Measurements from ENCODE around the gene ANTXR1. TPM values are rescaled to one million over a fixed set of nuclear protein-coding genes. Genes with fewer than 3 reads are reported as not detected.

Gene ANTXR1
- polyA plus RNA-seq, 1 experiment: 87.1 TPM

DNA sequence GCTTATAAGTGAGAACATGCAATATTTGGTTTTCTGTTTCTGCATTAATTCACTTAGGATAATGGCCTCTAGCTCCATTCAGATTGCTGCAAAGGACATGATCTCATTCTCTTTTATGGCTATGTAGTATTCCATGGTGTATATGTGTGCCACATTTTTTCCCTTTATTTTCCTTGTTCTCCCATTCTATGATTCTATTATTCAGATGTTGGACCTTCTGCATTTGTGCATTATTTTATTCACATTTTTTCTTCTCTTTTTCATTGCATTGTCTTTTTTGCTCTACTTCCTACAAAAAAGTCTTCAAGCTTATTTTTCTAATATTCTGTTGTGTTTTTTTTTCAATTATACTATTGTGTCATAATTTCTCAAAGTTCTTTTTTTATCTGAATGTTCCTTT, 11.1 kb upstream of the ANTXR1 start:
- Histone ChIP-seq H3K27me3 (ENCODE audit: control insufficient read depth, insufficient read depth, low read length) (no peaks in the 10 kb centered on the region), H3K4me3 (ENCODE audit: low read depth, low read length) (no peak overlapping the region), H3K36me3 (ENCODE audit: control insufficient read depth, insufficient read depth, low read length) (no peaks in the 10 kb centered on the region)
- DNase-seq (ENCODE audit: low read depth): no peak
- TF ChIP-seq CTCF (IDR thresholded peaks at IDR 0.05; ENCODE audit: insufficient read depth, low read depth, low read length): no peak
- POLR2A ChIA-PET: no interaction called here
- CTCF ChIA-PET: interaction anchor here (1.4 kb wide), 1 partner anchor 11 kb away, joined by 3 read pairs; the partner anchor contains the start of gene ANTXR1

GRCh38 chr2:69003731-69004130, 9.2 kb upstream of the ANTXR1 start:
- no peak for TF ChIP-seq CTCF (IDR thresholded peaks at IDR 0.05; ENCODE audit: insufficient read depth, low read depth, low read length)
- no peaks in the 10 kb centered on the region for H3K36me3 ChIP-seq (ENCODE audit: control insufficient read depth, insufficient read depth, low read length)
- POLR2A ChIA-PET: no interaction called here
- DNase-seq (ENCODE audit: low read depth): no peak
- no peak overlapping the region for H3K4me3 ChIP-seq (ENCODE audit: low read depth, low read length)
- H3K27me3 ChIP-seq (ENCODE audit: control insufficient read depth, insufficient read depth, low read length): no peaks in the 10 kb centered on the region
- CTCF ChIA-PET: interaction anchor here (1.2 kb wide), 2 partner anchors 9 to 303 kb away, joined by 4 read pairs; partner anchors contain the start of gene ANTXR1

GRCh38 chr2:69007169-69007568, 5.8 kb upstream of the ANTXR1 start:
- ChIA-PET CTCF (interaction anchor here (0.8 kb wide), 1 partner anchor 64 kb away, joined by 4 read pairs; no protein-coding TSS in a partner anchor), POLR2A (no interaction called here)
- Histone ChIP-seq H3K27me3 (ENCODE audit: control insufficient read depth, insufficient read depth, low read length) (no peaks in the 10 kb centered on the region), H3K36me3 (ENCODE audit: control insufficient read depth, insufficient read depth, low read length) (no peaks in the 10 kb centered on the region), H3K4me3 (ENCODE audit: low read depth, low read length) (no peak overlapping the region)
- no peak for DNase-seq (ENCODE audit: low read depth)
- TF ChIP-seq CTCF (IDR thresholded peaks at IDR 0.05; ENCODE audit: insufficient read depth, low read depth, low read length): no peak

GRCh38 chr2:69007603-69008002, 5.4 kb upstream of the ANTXR1 start:
- TF ChIP-seq CTCF (IDR thresholded peaks at IDR 0.05; ENCODE audit: insufficient read depth, low read depth, low read length): no peak
- POLR2A ChIA-PET: no interaction called here
- Histone ChIP-seq H3K36me3 (ENCODE audit: control insufficient read depth, insufficient read depth, low read length) (no peaks in the 10 kb centered on the region), H3K4me3 (ENCODE audit: low read depth, low read length) (no peak overlapping the region), H3K27me3 (ENCODE audit: control insufficient read depth, insufficient read depth, low read length) (no peaks in the 10 kb centered on the region)
- CTCF ChIA-PET: interaction anchor here (0.8 kb wide), 1 partner anchor 64 kb away, joined by 4 read pairs; no protein-coding TSS in a partner anchor
- DNase-seq (ENCODE audit: low read depth): no peak

DNA sequence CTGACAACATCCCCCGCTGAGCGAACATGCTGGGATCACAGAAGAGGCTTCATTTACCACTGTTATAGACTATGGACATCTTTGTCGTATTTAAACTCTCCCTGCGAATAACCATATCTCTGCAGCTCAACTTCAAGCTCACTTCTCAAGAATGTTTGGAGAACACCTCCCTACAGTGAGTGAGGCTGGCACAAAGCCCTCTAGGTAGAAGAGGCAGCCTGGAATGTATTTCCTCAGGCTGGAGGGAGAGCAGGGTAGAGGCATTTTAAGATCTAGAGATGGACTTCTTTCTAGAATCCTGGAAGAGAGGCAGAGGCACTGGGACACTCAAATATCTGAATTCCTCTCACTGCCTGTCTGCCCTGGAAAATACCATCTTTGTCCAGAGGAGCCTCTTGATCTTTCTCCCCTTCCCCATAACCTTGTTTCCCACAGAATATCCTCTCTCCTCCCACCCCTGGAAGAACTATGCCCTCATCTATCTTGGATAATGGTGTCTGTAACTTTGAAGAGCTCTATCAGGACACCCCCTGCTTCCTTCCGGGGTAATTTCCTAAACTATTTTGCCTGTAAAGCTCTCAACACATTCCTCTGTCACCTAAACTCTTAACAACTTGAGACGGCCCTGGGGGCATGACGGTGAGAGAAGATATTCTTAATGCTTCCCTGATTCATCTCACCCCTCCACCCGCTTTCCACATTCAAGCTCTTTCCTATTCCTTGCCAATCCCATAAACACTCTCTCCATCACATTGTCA, 2.4 kb upstream of the ANTXR1 start:
- Histone ChIP-seq H3K27me3 (ENCODE audit: control insufficient read depth, insufficient read depth, low read length) (no peaks in the 10 kb centered on the region), H3K4me3 (ENCODE audit: low read depth, low read length) (no peak overlapping the region), H3K36me3 (ENCODE audit: control insufficient read depth, insufficient read depth, low read length) (no peaks in the 10 kb centered on the region)
- POLR2A ChIA-PET: no interaction called here
- CTCF ChIA-PET: interaction anchor here (0.6 to 3.6 kb wide), 6 partner anchors 67 to 308 kb away, joined by 3 to 22 read pairs (median 3); no protein-coding TSS in a partner anchor
- DNase-seq (ENCODE audit: low read depth): no peak
- no peak for TF ChIP-seq CTCF (IDR thresholded peaks at IDR 0.05; ENCODE audit: insufficient read depth, low read depth, low read length)

Data from BJ (cell line).